ENCODE measurements around the gene TSPAN14.

- no peak for TF ChIP-seq CTCF (IDR thresholded peaks at IDR 0.05)
- TF ChIP-seq POLR2A (IDR thresholded peaks at IDR 0.05) = no peak
Observed at GRCh38 chr10:80524190-80524909, 70.2 kb downstream of the TSPAN14 start.

Measured in adrenal gland (tissue), 5 donors.